ENCODE data around the gene MAGI3.

Gene MAGI3

GRCh38 chr1:113389953-113390834, at the start of gene MAGI3 (continued):
- TF ChIP-seq PATZ1 (tag by site-specific recombination; IDR thresholded peaks at IDR 0.05) (peak; percentile 91), ZNF600 (tag by site-specific recombination; IDR thresholded peaks at IDR 0.05) (0 out of 2 replicates have a peak, but pooled peaks have one; percentile 11), ZSCAN16 (tag by site-specific recombination; IDR thresholded peaks at IDR 0.05) (no peak), KLF8 (tag by site-specific recombination; IDR thresholded peaks at IDR 0.05) (peak; percentile 90), ZNF394 (tag by site-specific recombination; IDR thresholded peaks at IDR 0.05; ENCODE audit: borderline replicate concordance) (no peak), ZNF610 (tag by site-specific recombination; IDR thresholded peaks at IDR 0.05; ENCODE audit: borderline replicate concordance) (peak; percentile 39; the same call in 1 of the 2 replicates), ZSCAN30 (tag by site-specific recombination; IDR thresholded peaks at IDR 0.05) (peak; percentile 8; the same call in 1 of the 2 replicates), ZIC2 (tag by site-specific recombination; IDR thresholded peaks at IDR 0.05) (peak; percentile 39), MEIS1 (CRISPR knock-in tag; IDR thresholded peaks at IDR 0.05; ENCODE audit: borderline replicate concordance) (peak; percentile 27; the same call in 1 of the 2 replicates), ZFP3 (tag by site-specific recombination; IDR thresholded peaks at IDR 0.05; ENCODE audit: low read depth) (no peak), EGR2 (tag by site-specific recombination; IDR thresholded peaks at IDR 0.05; ENCODE audit: low read depth) (peak; percentile 64), GFI1B (tag by site-specific recombination; IDR thresholded peaks at IDR 0.05) (no peak), REPIN1 (tag by site-specific recombination; IDR thresholded peaks at IDR 0.05; ENCODE audit: low read depth) (no peak), ZBTB17 (tag by site-specific recombination; IDR thresholded peaks at IDR 0.05) (peak; percentile 77), ZNF266 (tag by site-specific recombination; IDR thresholded peaks at IDR 0.05; ENCODE audit: low read depth) (no peak), ZNF148 (tag by site-specific recombination; IDR thresholded peaks at IDR 0.05; ENCODE audit: borderline replicate concordance) (no peak), ZNF791 (tag by site-specific recombination; IDR thresholded peaks at IDR 0.05) (no peak), PRDM1 (tag by site-specific recombination; IDR thresholded peaks at IDR 0.05) (0 out of 2 replicates have a peak, but pooled peaks have one; percentile 24), KLF1 (tag by site-specific recombination; IDR thresholded peaks at IDR 0.05) (peak; percentile 33), ZNF488 (tag by site-specific recombination; IDR thresholded peaks at IDR 0.05) (no peak), ZNF621 (tag by site-specific recombination; IDR thresholded peaks at IDR 0.05) (no peak), ZNF660 (tag by site-specific recombination; IDR thresholded peaks at IDR 0.05) (0 out of 2 replicates have a peak, but pooled peaks have one; percentile 34), ZNF747 (tag by site-specific recombination; IDR thresholded peaks at IDR 0.05) (no peak), SP3 (tag by site-specific recombination; IDR thresholded peaks at IDR 0.05) (peak; percentile 98), ZNF24 (tag by site-specific recombination; IDR thresholded peaks at IDR 0.05) (peak; percentile 19; the same call in 1 of the 2 replicates), SP2 (tag by site-specific recombination; IDR thresholded peaks at IDR 0.05) (peak; percentile 98), ZNF677 (tag by site-specific recombination; IDR thresholded peaks at IDR 0.05) (no peak), ZNF157 (tag by site-specific recombination; IDR thresholded peaks at IDR 0.05) (no peak), ZSCAN23 (tag by site-specific recombination; IDR thresholded peaks at IDR 0.05) (peak; percentile 22; the same call in 1 of the 2 replicates)
- TF ChIP-seq, protein P1, sequence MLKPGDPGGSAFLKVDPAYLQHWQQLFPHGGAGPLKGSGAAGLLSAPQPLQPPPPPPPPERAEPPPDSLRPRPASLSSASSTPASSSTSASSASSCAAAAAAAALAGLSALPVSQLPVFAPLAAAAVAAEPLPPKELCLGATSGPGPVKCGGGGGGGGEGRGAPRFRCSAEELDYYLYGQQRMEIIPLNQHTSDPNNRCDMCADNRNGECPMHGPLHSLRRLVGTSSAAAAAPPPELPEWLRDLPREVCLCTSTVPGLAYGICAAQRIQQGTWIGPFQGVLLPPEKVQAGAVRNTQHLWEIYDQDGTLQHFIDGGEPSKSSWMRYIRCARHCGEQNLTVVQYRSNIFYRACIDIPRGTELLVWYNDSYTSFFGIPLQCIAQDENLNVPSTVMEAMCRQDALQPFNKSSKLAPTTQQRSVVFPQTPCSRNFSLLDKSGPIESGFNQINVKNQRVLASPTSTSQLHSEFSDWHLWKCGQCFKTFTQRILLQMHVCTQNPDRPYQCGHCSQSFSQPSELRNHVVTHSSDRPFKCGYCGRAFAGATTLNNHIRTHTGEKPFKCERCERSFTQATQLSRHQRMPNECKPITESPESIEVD (tag by site-specific recombination; IDR thresholded peaks at IDR 0.05): no peak
- TF ChIP-seq, protein P2, sequence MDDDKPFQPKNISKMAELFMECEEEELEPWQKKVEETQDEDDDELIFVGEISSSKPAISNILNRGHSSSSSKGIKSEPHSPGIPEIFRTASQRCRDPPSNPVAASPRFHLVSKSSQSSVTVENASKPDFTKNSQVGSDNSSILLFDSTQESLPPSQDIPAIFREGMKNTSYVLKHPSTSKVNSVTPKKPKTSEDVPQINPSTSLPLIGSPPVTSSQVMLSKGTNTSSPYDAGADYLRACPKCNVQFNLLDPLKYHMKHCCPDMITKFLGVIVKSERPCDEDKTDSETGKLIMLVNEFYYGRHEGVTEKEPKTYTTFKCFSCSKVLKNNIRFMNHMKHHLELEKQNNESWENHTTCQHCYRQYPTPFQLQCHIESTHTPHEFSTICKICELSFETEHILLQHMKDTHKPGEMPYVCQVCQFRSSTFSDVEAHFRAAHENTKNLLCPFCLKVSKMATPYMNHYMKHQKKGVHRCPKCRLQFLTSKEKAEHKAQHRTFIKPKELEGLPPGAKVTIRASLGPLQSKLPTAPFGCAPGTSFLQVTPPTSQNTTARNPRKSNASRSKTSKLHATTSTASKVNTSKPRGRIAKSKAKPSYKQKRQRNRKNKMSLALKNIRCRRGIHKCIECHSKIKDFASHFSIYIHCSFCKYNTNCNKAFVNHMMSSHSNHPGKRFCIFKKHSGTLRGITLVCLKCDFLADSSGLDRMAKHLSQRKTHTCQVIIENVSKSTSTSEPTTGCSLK (tag by site-specific recombination; IDR thresholded peaks at IDR 0.05): no peak
